ENCODE data around the gene MACROD2. TPM values are rescaled to one million over a fixed set of nuclear protein-coding genes. Genes with fewer than 3 reads are reported as not detected.

The MACROD2 gene
- total RNA-seq, 1 experiment from 2014 or later, result 0.86 TPM

DNA sequence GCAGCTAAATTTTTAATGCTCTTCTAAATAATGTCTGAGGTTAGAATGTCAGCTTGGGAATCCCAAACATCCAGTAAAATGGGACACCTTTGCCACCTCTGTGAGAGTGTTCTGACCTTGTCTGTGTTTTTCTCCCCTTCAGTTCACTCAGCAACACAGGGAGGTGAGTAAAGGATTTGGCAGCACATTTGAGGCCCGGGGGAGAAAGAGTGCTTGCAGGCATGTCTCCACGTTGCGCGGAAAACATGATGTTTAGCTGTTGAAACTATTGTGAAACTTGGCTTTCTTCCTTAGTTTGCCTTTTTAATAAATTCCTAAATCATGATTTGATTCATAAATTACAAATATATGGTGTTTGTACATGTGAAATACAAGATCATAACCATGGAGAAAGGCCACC lies 1049.9 kb downstream of the MACROD2 start:
- DNase-seq (ENCODE audit: low read depth), result no peak

- no peak for DNase-seq (ENCODE audit: low read depth)
Measured at GRCh38 chr20:15047042-15047441, 1051.7 kb downstream of the MACROD2 start.

- no peak for DNase-seq (ENCODE audit: low read depth)
Measured at GRCh38 chr20:15047601-15048000, 1052.3 kb downstream of the MACROD2 start.

GRCh38 chr20:15056246-15056645 lies 1060.9 kb downstream of the MACROD2 start:
- no peak for DNase-seq (ENCODE audit: low read depth)

DNA sequence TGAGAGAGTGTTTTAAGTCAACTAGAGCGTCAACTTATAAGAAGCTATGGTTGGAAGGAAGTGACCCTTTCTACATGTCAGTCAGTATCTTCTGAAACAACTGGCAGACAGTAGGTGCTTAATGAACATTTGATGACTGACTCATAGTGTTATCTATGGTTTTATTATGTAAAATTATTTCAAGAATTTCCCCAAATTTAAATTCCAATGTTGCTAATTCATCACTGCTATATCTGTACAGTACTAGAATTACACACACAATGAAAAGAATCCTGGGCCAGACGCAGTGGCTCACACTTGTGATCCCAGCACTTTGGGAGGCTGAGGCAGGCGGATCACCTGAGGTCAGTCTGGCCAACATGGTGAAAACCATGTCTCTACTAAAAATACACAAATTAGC lies 1063.5 kb downstream of the MACROD2 start:
- DNase-seq (ENCODE audit: low read depth), result no peak

DNA sequence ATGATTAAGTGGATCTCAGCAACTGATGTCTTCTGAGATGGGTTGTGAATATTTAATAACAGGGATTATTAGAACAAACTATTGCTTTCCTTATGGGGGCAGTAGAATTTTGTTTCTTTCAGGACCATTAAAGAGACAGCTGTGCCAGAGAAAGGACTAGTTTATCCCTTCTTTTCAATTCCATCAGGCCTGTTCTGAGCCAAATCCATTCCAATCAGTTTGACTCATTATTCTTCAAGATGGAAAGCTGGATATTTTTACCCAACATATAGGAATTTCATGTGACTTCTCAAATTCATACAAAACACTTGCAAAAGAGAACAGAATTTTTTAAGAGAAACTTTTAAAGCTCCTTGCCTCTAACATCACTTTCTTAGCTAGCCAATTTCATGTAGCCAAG lies 1064.1 kb downstream of the MACROD2 start:
- no peak for DNase-seq (ENCODE audit: low read depth)

GRCh38 chr20:15060265-15061060 lies 1065.1 kb downstream of the MACROD2 start:
- no peak for DNase-seq (ENCODE audit: low read depth)

- no peak for DNase-seq (ENCODE audit: low read depth)
Measured at GRCh38 chr20:15061061-15061430, 1065.7 kb downstream of the MACROD2 start.

DNA sequence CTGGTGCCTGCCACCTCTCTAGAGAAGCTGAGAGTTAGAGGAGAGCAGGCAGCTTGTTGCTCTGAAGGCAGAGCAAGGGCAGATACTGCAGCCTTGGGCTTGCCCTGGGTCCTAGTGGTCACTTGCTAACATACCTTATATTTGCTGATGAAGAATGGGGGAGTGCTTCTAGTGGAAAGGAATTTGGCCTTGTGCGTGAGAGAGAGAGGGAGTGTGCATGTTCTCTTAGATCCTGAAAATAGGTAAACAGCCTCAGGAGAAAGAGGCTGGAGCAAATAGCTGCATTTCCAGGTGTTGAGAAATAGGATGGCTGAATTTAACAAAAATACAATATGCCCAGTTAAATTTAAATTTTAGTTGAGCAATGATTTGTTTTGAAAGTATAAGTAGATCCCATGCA lies 1066.6 kb downstream of the MACROD2 start:
- no peak for DNase-seq (ENCODE audit: low read depth)

GRCh38 chr20:15063081-15063480 lies 1067.8 kb downstream of the MACROD2 start:
- no peak for DNase-seq (ENCODE audit: low read depth)

- no peak for DNase-seq (ENCODE audit: low read depth)
Measured at GRCh38 chr20:15064741-15065140, 1069.4 kb downstream of the MACROD2 start.

DNA sequence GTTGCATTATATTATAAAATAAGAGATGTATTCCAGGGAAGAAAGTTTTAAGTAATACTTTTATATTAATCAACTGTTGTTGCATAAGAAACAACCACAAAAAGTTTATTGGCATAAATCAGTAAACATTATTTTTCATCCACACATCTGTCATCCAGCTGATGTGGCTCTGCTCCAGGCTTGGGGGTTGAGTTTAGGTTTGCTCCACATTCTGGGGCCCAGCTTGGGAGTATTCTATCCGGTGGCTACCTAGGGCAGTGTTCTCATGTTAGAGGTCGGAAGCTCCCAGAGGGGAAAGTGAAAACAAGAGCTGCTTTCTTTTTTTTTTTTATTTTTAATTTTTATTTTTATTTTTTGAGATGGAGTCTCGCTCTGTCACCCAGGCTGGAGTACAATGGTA lies 1070.5 kb downstream of the MACROD2 start:
- DNase-seq (ENCODE audit: low read depth), result no peak

- no peak for DNase-seq (ENCODE audit: low read depth)
Measured at GRCh38 chr20:15068486-15068885, 1073.2 kb downstream of the MACROD2 start.

GRCh38 chr20:15069355-15069754 lies 1074.0 kb downstream of the MACROD2 start:
- no peak for DNase-seq (ENCODE audit: low read depth)

- DNase-seq (ENCODE audit: low read depth), result no peak
Measured at GRCh38 chr20:15071085-15071808, 1075.9 kb downstream of the MACROD2 start.

GRCh38 chr20:15072316-15072715 lies 1077.0 kb downstream of the MACROD2 start:
- DNase-seq (ENCODE audit: low read depth), result no peak

DNA sequence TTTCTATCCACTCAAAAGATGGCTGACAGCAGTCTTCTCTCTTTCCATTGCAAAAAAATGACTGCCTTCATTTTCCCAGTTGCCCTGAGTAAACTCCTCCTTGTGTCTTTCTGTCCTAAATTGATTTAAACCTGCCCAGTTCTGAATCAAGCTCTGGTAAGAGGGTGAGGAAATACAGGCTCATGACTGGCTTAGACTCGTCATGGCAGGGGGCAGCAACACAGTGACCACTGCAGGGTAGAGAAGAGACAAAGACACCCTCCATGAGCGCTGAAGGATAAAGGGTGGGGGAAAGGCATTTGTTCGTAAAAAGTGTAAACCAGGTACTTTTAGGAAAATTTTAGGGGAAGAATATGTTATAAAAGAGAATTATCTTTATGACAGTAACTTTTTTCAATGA lies 1080.3 kb downstream of the MACROD2 start:
- no peak for DNase-seq (ENCODE audit: low read depth)

GRCh38 chr20:15076785-15077184 lies 1081.5 kb downstream of the MACROD2 start:
- no peak for DNase-seq (ENCODE audit: low read depth)

DNA sequence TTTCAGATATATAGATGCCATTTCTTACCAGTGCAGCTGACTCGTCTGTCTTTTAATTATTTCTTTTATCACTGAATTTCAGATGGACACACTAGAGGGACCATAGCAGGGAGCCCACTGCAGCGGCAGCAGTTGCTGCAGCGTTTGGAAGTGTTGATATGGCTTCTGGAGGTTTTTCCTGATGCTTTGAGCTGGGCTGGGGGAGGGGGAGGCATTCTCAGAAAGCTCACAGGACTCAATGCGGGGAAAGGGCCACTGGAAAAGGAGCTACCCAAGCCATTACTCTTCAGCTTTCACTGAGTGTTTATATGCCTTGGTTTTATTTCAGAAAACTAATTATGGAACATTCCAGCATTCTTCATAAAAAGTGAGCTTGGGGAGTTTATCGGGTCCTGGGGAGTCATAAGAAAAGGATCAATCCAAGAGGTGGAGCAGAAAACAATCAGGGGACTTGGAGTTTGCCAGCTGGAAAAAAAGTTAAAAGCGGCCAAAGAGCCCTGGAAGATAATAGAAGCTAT lies 1082.5 kb downstream of the MACROD2 start:
- DNase-seq (ENCODE audit: low read depth), result no peak

- no peak for DNase-seq (ENCODE audit: low read depth)
Measured at GRCh38 chr20:15079594-15080340, 1084.5 kb downstream of the MACROD2 start.

DNA sequence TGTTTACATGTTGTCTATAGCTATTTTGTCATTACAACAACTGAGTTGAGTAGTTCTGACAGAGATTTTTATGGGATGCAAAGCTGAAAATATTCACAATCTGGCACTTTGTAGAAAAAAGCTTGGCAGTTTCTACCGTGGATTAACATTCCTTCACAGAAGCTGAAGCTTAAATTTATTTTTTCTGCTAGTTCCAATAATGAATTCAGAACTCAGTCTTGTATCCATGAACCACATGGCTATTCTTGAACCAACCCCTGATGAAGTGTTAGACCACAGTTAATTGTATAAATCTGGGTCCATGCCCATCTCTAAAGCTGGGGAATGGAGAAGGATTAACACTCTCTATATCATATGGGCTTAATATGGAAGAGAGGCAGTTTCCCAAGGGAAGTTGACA lies 1085.9 kb downstream of the MACROD2 start:
- no peak for DNase-seq (ENCODE audit: low read depth)

DNA sequence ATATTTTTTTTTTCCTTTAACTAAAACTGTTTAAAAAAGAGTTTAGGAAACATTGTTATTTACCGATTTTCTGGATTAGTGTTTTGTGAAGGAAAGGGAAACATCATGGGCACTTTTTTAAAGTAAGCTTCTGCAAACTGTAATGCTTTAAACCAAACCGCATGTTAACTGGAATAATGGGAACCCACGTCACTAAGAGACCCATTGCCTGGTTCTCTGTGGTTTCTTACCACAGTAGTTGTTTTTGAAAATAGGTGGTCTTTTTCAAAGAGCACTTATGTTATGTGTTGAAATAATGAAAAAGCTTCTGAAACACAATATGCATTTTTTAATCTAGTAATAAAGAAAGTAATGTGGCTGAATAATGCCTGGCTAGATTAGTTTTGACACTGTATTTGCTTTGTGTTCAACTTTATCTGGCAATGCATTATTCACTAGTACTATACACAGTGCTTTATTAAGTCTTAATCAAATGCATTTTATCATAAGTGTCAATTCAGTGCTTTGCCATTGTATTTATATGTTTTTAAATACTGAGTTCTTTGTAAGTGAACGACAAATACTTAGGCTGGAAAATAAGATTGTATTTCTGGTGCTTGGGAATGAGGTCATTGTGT lies 1096.2 kb downstream of the MACROD2 start:
- no peak for DNase-seq (ENCODE audit: low read depth)

Measured in Daoy (cell line).